Activated CD4-positive, alpha-beta T cell treated with anti-CD3 and anti-CD28 coated beads for 1 hour (primary cell): ENCODE results near the gene ROCK1.

Experiments
- DNase-seq: peaks from one replicate; pipeline ENCODE4 v3.0.0-alpha.2; 2020

Gene ROCK1

GRCh38 chr18:21101172-21101571 lies 10.4 kb downstream of the ROCK1 start:
- no peak for DNase-seq

GRCh38 chr18:21100678-21101077 lies 10.9 kb downstream of the ROCK1 start:
- DNase-seq = no peak

- DNase-seq = no peak
Observed at GRCh38 chr18:21100146-21100545, 11.5 kb downstream of the ROCK1 start.

GRCh38 chr18:21099442-21099841 lies 12.2 kb downstream of the ROCK1 start:
- DNase-seq = no peak

GRCh38 chr18:21096760-21097159 lies 14.9 kb downstream of the ROCK1 start:
- DNase-seq = no peak

- DNase-seq = no peak
Observed at GRCh38 chr18:21093133-21093532, 18.5 kb downstream of the ROCK1 start.

- no peak for DNase-seq
Observed at GRCh38 chr18:21090680-21091079, 20.9 kb downstream of the ROCK1 start.

GRCh38 chr18:21085579-21086166 lies 25.9 kb downstream of the ROCK1 start:
- DNase-seq = no peak

GRCh38 chr18:21084511-21085078 lies 27.0 kb downstream of the ROCK1 start:
- DNase-seq = no peak

GRCh38 chr18:21083017-21083416 lies 28.6 kb downstream of the ROCK1 start:
- DNase-seq = no peak

GRCh38 chr18:21081426-21081825 lies 30.2 kb downstream of the ROCK1 start:
- DNase-seq = no peak

- DNase-seq = no peak
Observed at GRCh38 chr18:21080576-21080975, 31.0 kb downstream of the ROCK1 start.

- DNase-seq = no peak
Observed at GRCh38 chr18:21074336-21075323, 37.0 kb downstream of the ROCK1 start.

- no peak for DNase-seq
Observed at GRCh38 chr18:21073180-21073579, 38.4 kb downstream of the ROCK1 start.

- no peak for DNase-seq
Observed at GRCh38 chr18:21071071-21071470, 40.5 kb downstream of the ROCK1 start.

- no peak for DNase-seq
Observed at GRCh38 chr18:21069468-21069867, 42.1 kb downstream of the ROCK1 start.

GRCh38 chr18:21064347-21064746 lies 47.3 kb downstream of the ROCK1 start:
- DNase-seq = no peak

- DNase-seq = no peak
Observed at GRCh38 chr18:21063011-21063410, 48.6 kb downstream of the ROCK1 start.

- DNase-seq = no peak
Observed at GRCh38 chr18:21057112-21057511, 54.5 kb downstream of the ROCK1 start.

- no peak for DNase-seq
Observed at GRCh38 chr18:21056545-21056944, 55.1 kb downstream of the ROCK1 start.

GRCh38 chr18:21054252-21054821 lies 57.3 kb downstream of the ROCK1 start:
- no peak for DNase-seq

- DNase-seq = no peak
Observed at GRCh38 chr18:21053127-21053526, 58.5 kb downstream of the ROCK1 start.

- DNase-seq = no peak
Observed at GRCh38 chr18:21052385-21052784, 59.2 kb downstream of the ROCK1 start.

GRCh38 chr18:21051620-21052019 lies 60.0 kb downstream of the ROCK1 start:
- no peak for DNase-seq
